Stimulated activated CD8-positive, alpha-beta memory T cell treated with anti-CD3 and anti-CD28 coated beads, Interleukin-4, amount 100 ng/mL, for 48 hours (primary cell): ENCODE results near the gene GPR15LG.
A peak's percentile ranks its signal among the peaks of the same experiment; 100 is the strongest.
"Not testable (repeated sequence)": the region's sequence is repeated elsewhere in the genome, so short reads cannot be mapped to it uniquely, and the experiment has no call there.

Experiments used
- DNase-seq: peaks from one replicate; pipeline ENCODE4 v3.0.0-alpha.2; 2020

GPR15LG gene

GRCh38 chr10:84166620-84167288, 6.8 kb upstream of the GPR15LG start:
- DNase-seq: no peak

DNA sequence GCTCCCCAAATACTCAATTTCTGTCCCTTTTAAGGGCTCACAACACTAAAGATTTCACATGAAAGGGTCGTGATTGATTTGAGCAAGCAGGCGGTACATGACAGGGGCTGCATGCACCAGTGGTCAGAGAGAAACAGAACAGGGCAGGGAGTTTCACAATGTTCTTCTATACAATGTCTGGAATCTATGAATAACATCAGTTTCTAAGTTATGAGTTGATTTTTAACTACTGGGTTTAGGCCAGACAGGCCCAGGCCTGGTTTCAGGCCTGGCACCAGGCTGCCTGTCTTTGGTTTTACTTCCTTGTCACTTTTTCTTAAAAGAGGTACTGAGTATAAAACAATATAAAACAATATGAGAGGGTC, 6.3 kb upstream of the GPR15LG start:
- not testable (repeated sequence) for DNase-seq

DNA sequence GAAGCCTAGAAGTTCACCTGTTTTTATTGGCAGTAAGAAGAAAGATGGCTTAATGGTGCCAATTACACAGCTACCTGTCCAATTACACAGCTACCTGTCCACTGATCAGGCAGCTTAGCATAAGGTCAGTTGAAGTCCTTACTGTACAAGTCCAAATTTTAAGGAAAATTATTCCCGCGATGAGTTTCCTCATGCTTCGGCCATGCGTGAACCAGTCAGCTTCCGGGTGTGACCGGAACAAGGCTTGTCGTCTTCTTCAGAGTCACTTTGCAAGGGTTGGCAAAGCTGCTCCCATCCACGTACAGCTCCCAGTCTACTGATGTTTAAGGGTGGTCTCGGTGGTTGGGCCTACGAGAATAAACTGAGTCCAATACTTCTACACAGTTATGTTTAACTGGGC, 5.2 kb upstream of the GPR15LG start:
- DNase-seq: not testable (repeated sequence)

GRCh38 chr10:84171237-84171636, 2.4 kb upstream of the GPR15LG start:
- not testable (repeated sequence) for DNase-seq

- not testable (repeated sequence) for DNase-seq
Measured at GRCh38 chr10:84171700-84172466, 1.7 kb upstream of the GPR15LG start.

DNA sequence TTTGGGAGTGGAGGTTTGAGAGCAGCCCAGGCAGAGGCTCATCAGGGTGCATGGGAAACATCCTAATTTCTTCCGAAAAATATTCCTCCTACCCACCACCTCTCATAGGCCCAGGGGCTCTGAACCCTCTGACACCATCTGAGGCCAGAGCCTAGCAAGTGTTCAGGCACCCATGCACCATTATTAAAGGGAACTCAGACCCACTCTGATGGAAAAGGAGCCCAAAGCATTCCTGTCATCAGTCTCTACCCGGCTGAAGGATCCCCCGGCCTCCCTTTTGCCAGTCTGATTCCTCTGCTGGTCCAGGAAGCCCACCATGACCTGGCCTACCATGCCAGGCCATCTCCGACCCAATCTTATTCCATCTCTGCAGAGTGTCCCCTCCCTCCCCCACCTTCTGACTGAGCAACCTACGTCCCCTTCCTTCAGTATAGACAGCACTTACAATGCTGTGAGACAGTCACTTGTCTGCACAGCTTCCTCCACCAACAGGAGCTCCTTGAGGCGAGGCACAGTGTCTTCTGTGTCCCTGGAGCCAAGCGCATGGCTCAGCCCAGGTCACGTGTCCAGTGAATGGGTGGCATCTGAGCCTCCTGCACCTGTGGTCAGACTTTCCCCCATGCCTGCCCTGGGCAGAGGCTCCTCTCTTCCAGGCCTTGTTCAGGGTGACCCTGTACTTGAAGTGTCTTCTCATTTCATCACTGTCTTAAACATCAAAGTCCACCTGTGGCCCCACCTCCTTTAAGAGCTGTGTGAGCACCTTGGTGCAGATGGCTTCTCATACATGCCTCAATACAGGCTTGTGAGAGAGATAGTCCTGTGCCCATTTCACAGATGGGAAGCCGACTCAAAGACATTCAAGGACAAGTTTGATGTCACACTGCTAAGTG, 889 bp upstream of the GPR15LG start:
- DNase-seq: no peak

DNA sequence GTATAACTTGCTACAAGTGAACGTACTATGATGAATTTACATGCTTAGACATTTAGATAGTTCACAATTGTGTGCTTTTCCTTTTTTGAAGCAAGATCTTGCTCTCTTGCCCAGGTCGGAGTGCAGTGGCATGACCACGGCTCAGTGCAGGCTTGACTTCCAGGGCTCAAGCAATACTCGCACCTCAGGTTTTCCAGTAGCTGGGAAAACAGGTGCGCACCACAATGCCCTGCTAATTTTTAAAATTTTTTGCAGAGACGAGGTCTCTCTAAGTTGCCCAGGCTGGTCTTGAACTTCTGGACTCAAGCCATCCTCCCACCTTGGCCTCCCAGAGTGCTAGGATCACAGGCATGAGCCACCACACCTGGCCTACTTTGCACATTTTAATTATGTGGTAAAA, 1.8 kb downstream of the GPR15LG start:
- DNase-seq: no peak

- no peak for DNase-seq
Measured at GRCh38 chr10:84176351-84176750, 2.8 kb downstream of the GPR15LG start.

DNA sequence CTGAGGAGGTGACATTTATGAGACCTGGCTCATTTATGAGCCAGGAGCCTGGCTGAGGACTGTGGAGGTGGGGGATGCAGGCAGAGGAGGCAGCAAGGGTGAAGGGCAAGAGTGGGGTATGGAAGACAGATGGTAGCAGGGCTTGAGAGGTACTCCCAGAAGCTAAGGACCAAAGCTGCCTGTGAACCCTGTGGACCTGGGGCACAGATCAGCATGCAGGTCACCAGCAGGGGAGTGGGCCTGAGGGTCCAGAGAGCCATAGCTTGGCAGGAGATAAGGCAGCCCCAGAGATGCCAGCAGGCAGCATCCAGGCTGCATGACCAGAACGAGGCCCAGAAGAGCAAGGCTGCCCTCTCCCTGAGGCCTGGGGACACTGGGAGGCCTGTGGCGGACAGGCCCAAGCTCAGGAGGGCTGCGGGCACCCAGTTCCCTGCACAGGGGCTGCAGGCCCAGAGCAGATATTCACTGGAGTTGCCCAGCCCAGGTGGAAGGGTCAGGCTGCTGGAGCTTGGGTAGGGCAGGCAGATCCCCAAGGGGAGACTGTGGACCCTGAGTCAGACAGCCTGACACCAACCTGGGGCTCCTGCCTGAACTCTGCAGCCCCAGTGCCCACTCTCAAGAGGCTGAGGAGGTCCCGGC, 3.4 kb downstream of the GPR15LG start:
- DNase-seq: no peak

GRCh38 chr10:84177541-84178141, 4.0 kb downstream of the GPR15LG start:
- DNase-seq: peak; percentile 32

- DNase-seq: no peak
Measured at GRCh38 chr10:84178160-84178609, 4.6 kb downstream of the GPR15LG start.

GRCh38 chr10:84179059-84179710, 5.6 kb downstream of the GPR15LG start:
- DNase-seq: no peak

DNA sequence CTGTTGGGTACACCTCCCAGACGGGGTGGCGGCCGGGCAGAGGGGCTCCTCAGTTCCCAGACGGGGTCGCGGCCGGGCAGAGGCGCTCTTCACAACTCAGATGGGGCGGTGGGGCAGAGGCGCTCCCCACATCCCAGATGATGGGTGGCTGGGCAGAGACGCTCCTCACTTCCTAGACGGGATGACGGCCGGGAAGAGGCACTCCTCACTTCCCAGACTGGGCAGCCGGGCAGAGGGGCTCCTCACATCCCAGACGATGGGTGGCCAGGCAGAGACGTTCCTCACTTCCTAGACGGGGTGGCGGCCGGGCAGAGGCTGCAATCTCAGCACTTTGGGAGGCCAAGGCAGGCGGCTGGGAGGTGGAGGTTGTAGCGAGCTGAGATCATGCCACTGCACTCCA, 6.8 kb downstream of the GPR15LG start:
- DNase-seq: not testable (repeated sequence)

- DNase-seq: no peak
Measured at GRCh38 chr10:84181631-84182030, 8.0 kb downstream of the GPR15LG start.

GRCh38 chr10:84184517-84184916, 10.9 kb downstream of the GPR15LG start:
- DNase-seq: no peak

GRCh38 chr10:84185526-84186175, 12.1 kb downstream of the GPR15LG start:
- DNase-seq: no peak

GRCh38 chr10:84188815-84189214, 15.2 kb downstream of the GPR15LG start:
- DNase-seq: no peak

- no peak for DNase-seq
Measured at GRCh38 chr10:84190621-84191020, 17.0 kb downstream of the GPR15LG start.

GRCh38 chr10:84191106-84191505, 17.5 kb downstream of the GPR15LG start:
- DNase-seq: no peak

DNA sequence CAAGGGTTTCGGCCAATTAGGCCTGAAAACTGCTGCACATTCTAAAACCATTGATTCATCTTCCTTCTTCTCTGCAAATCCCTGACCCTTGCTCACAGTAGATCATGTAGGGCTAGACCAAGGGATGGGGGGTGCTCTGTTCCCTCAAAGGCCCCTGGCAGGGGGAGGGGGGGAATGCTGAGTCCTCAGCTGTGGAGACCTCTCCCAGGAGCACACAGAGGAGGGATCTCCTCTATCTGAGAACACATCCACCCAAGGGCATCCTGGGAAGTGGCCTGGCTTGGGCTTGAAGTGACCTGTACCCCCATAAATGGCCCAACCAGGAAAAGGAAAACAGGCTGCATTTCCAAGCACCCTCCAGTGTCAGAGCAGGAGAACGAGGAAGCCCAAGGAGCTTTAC, 19.7 kb downstream of the GPR15LG start:
- DNase-seq: no peak

DNA sequence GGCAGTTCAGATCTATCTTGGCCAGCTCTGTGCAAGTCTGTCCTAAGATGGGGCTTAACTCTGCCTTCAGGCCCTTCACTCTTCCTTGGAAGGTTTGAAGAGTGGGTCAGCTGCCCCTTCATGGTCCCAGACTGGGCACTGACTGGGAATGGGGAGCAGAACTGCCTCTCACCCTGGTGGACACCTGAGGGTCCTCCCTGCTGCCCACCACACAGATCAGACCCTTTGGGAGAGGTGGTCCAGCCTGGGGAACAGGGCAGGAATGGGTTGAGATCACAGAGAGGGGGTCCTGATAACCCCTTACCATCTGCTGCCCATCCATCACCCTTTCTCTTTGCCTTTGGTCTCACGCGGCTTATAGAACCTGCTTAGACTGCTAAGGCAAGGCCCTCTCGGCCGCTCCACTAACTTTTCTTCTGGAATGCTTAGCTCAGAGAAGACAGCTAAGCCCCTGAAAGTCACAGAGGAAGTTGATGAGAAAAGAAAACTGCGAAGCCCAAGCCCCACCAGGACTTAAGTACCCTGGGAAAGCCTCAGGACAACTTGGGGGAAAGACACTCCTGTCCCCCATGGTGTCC, 20.3 kb downstream of the GPR15LG start:
- no peak for DNase-seq
